HepG2 (cell line): ENCODE measurements around the gene PIGL. TPM values are rescaled to one million over a fixed set of nuclear protein-coding genes. Genes with fewer than 3 reads are reported as not detected.
A peak's percentile ranks its signal among the peaks of the same experiment; 100 is the strongest.

Source experiments
- AHDC1 ChIP-seq: sonication (generic); formaldehyde crosslinking; IDR thresholded peaks from 2 replicates; pipeline ENCODE4 v1.5.1; 2020; ENCODE audit warnings: mild to moderate bottlenecking, missing genetic modification reagents, borderline replicate concordance
- AHR ChIP-seq: IDR thresholded peaks from 2 replicates; pipeline ENCODE4 v1.6.1; 2018; ENCODE audit warnings: missing genetic modification reagents, missing compliant biosample characterization
- CENPX ChIP-seq: sonication (generic); formaldehyde crosslinking; IDR thresholded peaks from 2 replicates; pipeline ENCODE4 v1.9.0; 2021; ENCODE audit warnings: mild to moderate bottlenecking, missing genetic modification reagents, moderate library complexity
- HHEX ChIP-seq: IDR thresholded peaks from 2 replicates; pipeline ENCODE4 v1.6.1; 2016; ENCODE audit warnings: control low read depth
- HNF4A ChIP-seq: sonication (generic); formaldehyde crosslinking; IDR thresholded peaks from 2 replicates; pipeline ENCODE4 v1.4.0; 2020; ENCODE audit warnings: missing genetic modification reagents
- MEIS2 ChIP-seq: sonication (generic); formaldehyde crosslinking; IDR thresholded peaks from 2 replicates; pipeline ENCODE4 v1.9.0; 2021; ENCODE audit warnings: mild to moderate bottlenecking, missing genetic modification reagents
- TERF1 ChIP-seq: sonication (generic); formaldehyde crosslinking; IDR thresholded peaks from 2 replicates; pipeline ENCODE4 v1.8.0; 2022; ENCODE audit warnings: mild to moderate bottlenecking, missing genetic modification reagents, moderate library complexity
- TIGD3 ChIP-seq: sonication (generic); formaldehyde crosslinking; IDR thresholded peaks from 2 replicates; pipeline ENCODE4 v1.5.1; 2020; ENCODE audit warnings: mild to moderate bottlenecking, missing genetic modification reagents, borderline replicate concordance
- ZBTB3 ChIP-seq: sonication (generic); formaldehyde crosslinking; IDR thresholded peaks from 2 replicates; pipeline ENCODE4 v1.4.0; 2020; ENCODE audit warnings: low read depth, mild to moderate bottlenecking, moderate library complexity, missing genetic modification reagents, borderline replicate concordance
- ZNF383 ChIP-seq: sonication (generic); formaldehyde crosslinking; IDR thresholded peaks from 2 replicates; pipeline ENCODE4 v1.4.0; 2020; ENCODE audit warnings: missing genetic modification reagents, mild to moderate bottlenecking, borderline replicate concordance
- ZNF510 ChIP-seq: sonication (generic); formaldehyde crosslinking; IDR thresholded peaks from 2 replicates; pipeline ENCODE4 v1.4.0; 2020; ENCODE audit warnings: low read depth, mild to moderate bottlenecking, missing genetic modification reagents
- ZNF563 ChIP-seq: sonication (generic); formaldehyde crosslinking; IDR thresholded peaks from 2 replicates; pipeline ENCODE4 v1.8.0; 2022; ENCODE audit warnings: mild to moderate bottlenecking, moderate library complexity, missing genetic modification reagents
- ZNF747 ChIP-seq: sonication (generic); formaldehyde crosslinking; IDR thresholded peaks from 2 replicates; pipeline ENCODE4 v1.8.1; 2023; ENCODE audit warnings: missing genetic modification reagents, mild to moderate bottlenecking, borderline replicate concordance
- ZNF788 ChIP-seq: sonication (generic); formaldehyde crosslinking; IDR thresholded peaks from 2 replicates; pipeline ENCODE4 v1.5.0; 2020; ENCODE audit warnings: mild to moderate bottlenecking, missing genetic modification reagents, borderline replicate concordance
- ZXDC ChIP-seq: sonication (generic); formaldehyde crosslinking; IDR thresholded peaks from 2 replicates; pipeline ENCODE4 v1.5.0; 2020; ENCODE audit warnings: mild to moderate bottlenecking, missing genetic modification reagents
- polyA plus RNA-seq, 8 experiments: library from polyadenylated mRNA; depleted of rRNA in 3 of 8; stranded (reverse) in 7 of 8; unstranded in 1 of 8; fragments of >200 nt; fragmentation: Illumina TruSeq in 4 of 8; extraction: Trizol in 4 of 8; gene quantifications; 2 replicates each; pipeline versions ENCODE4 v1.2.1 to v1.2.3, GENCODE V29; 2011 to 2016; ENCODE audit warnings: low read depth in 4 of 8, missing spikeins in 1 of 8, mixed read lengths in 1 of 8; ENCODE audit not compliant: insufficient read depth in 1 of 8
- total RNA-seq, 5 experiments: library from RNA; depleted of rRNA; stranded (reverse); fragments of >200 nt; fragmentation: Illumina TruSeq; extraction: Trizol; gene quantifications; 2 replicates each; pipeline ENCODE4 v1.2.3, GENCODE V29; 2016; ENCODE audit warnings: low read depth in 1 of 5

PIGL gene
- total and polyA plus RNA-seq, 2 of the 13 experiments (the other 11 are each of a cell fraction or from before 2014, with no cell fraction given) = 28.5 to 63.8 TPM

GRCh38 chr17:16217002-16217635 lies at the start of gene PIGL (continued):
- TF ChIP-seq TERF1 (CRISPR knock-in tag) (no peak), ZNF563 (CRISPR knock-in tag) (peak; percentile 55; the same call in 1 of the 2 replicates), ZNF747 (CRISPR knock-in tag) (0 out of 2 replicates have a peak, but pooled peaks have one; percentile 41), AHR (peak; percentile 91), HHEX (CRISPR knock-in tag) (no peak), MEIS2 (CRISPR knock-in tag) (peak; percentile 47; the same call in 1 of the 2 replicates), ZNF383 (CRISPR knock-in tag) (0 out of 2 replicates have a peak, but pooled peaks have one; percentile 17), HNF4A (CRISPR knock-in tag) (peak; percentile 20; the same call in 1 of the 2 replicates), ZNF510 (CRISPR knock-in tag) (no peak), ZXDC (CRISPR knock-in tag) (no peak), TIGD3 (CRISPR knock-in tag) (peak; percentile 83; the same call in 1 of the 2 replicates), ZBTB3 (0 out of 2 replicates have a peak, but pooled peaks have one; percentile 21), AHDC1 (CRISPR knock-in tag) (no peak; the same call in 1 of the 2 replicates), ZNF788 (CRISPR knock-in tag) (peak; percentile 87; the same call in 1 of the 2 replicates), CENPX (CRISPR knock-in tag) (no peak)
